RKO (cell line): ENCODE data around the gene MIER2.

ENCODE experiments used
- DNase-seq: peaks from one replicate; pipeline ENCODE4 v3.0.0-alpha.2; 2016; ENCODE audit warnings: low spot score

The MIER2 gene

GRCh38 chr19:330503-330902 is 14.1 kb downstream of the MIER2 start:
- no peak for DNase-seq

GRCh38 chr19:329876-330275 is 14.7 kb downstream of the MIER2 start:
- DNase-seq, result no peak

GRCh38 chr19:328025-328505 is 16.5 kb downstream of the MIER2 start:
- peak; percentile 15 for DNase-seq

- DNase-seq, result no peak
Measured at GRCh38 chr19:327291-328024, 17.1 kb downstream of the MIER2 start.

GRCh38 chr19:326871-327270 is 17.7 kb downstream of the MIER2 start:
- DNase-seq, result no peak

- no peak for DNase-seq
Measured at GRCh38 chr19:325937-326565, 18.5 kb downstream of the MIER2 start.

- DNase-seq, result no peak
Measured at GRCh38 chr19:325173-325936, 19.2 kb downstream of the MIER2 start.

GRCh38 chr19:324716-325115 is 19.9 kb downstream of the MIER2 start:
- DNase-seq, result no peak

- DNase-seq, result no peak
Measured at GRCh38 chr19:322616-323015, 22.0 kb downstream of the MIER2 start.

- no peak for DNase-seq
Measured at GRCh38 chr19:318509-318774, 26.2 kb downstream of the MIER2 start.

GRCh38 chr19:317710-318508 is 26.7 kb downstream of the MIER2 start:
- DNase-seq, result no peak

- DNase-seq, result no peak
Measured at GRCh38 chr19:315811-316210, 28.8 kb downstream of the MIER2 start.

GRCh38 chr19:313988-314815 is 30.4 kb downstream of the MIER2 start:
- DNase-seq, result no peak

GRCh38 chr19:313169-313987 is 31.2 kb downstream of the MIER2 start:
- no peak for DNase-seq

- DNase-seq, result no peak
Measured at GRCh38 chr19:311813-312261, 32.8 kb downstream of the MIER2 start.

- DNase-seq, result no peak
Measured at GRCh38 chr19:310781-311496, 33.7 kb downstream of the MIER2 start.

GRCh38 chr19:310141-310651 is 34.4 kb downstream of the MIER2 start:
- no peak for DNase-seq

- DNase-seq, result no peak
Measured at GRCh38 chr19:309206-309565, 35.4 kb downstream of the MIER2 start.

GRCh38 chr19:308471-309205 is 36.0 kb downstream of the MIER2 start:
- DNase-seq, result no peak
